B cell (primary cell): ENCODE measurements around the gene FAHD1.

Experiments used
- CTCF ChIP-seq: fragments of 200-600 bp; IDR thresholded peaks from one replicate; pipeline ENCODE4 v1.8.0; 2022; ENCODE audit warnings: antibody characterized with exemption, mild to moderate bottlenecking
- EZH2 ChIP-seq: IDR thresholded peaks from 2 replicates; pipeline ENCODE4 v1.6.1; 2012; ENCODE audit warnings: borderline replicate concordance, low read depth, mild to moderate bottlenecking, moderate library complexity, low read length; ENCODE audit not compliant: insufficient read depth, poor library complexity, severe bottlenecking

GRCh38 chr16:1791943-1792812 is 34.8 kb upstream of the FAHD1 start:
- no peak for TF ChIP-seq CTCF
- TF ChIP-seq EZH2, result no peak
